ENCODE measurements around the gene RBM39. TPM values are rescaled to one million over a fixed set of nuclear protein-coding genes. Genes with fewer than 3 reads are reported as not detected.

RBM39 gene
- total and polyA plus RNA-seq, 10 of the 15 experiments (the other 5 are each of a cell fraction or from before 2014, with no cell fraction given): 135 to 280 (median 217) TPM

DNA sequence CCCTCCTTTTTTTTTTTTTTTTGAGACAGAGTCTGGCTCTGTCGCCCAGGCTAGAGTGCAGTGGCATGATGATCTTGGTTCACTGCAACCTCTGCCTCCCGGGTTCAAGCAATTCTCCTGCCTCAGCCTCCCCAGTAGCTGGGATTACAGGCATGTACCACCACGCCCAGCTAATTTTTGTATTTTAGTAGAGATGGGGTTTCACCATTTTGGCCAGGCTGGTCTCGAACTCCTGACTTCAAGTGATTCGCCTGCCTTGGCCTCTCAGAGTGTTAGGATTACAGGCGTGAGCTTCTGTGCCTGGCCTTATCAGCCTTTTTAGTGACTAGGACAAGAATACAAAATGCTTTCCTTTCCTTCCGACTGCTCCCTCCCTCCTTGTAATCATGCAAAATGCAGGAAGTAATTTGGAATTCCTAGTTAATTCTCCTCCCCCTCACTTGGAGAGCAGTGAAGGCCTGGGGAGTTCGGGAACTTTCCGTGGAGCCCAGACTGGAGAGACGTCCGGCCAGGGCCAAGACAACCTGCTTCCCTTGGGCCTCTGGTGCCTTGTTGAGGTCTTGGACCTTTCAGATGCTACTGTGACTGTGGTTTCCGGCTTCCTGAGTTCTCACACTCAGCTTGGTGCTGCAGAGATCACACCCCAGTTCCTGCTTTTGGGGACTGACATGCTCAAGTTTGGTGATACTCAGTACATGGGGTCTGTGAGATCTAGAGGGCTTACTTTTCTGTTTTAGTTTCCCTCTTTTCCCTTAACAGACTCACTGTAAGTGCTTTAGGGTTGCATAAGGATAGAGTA is 25.8 kb upstream of the RBM39 start:
- in situ Hi-C loops (cut with MboI) (no loop called here), intact Hi-C loops (cut with micrococcal nuclease; ENCODE audit: unreplicated experiment) (loop anchor here (1.0 kb wide), 1 partner anchor 26 kb away; the partner anchor contains the start of gene RBM39)
- CTCF ChIA-PET: interaction anchor here (0.6 to 6.4 kb wide), 6 partner anchors 11 to 837 kb away, joined by 3 to 69 read pairs (median 4); partner anchors contain the start of genes RAB5IF, RBM39 and SCAND1
- H3K36me3 ChIP-seq (ENCODE audit: control insufficient read depth in 2 of 2, insufficient read depth in 2 of 2, low read length in 1 of 2): no peaks in the 10 kb centered on the region
- no peak overlapping the region for H3K4me3 ChIP-seq
- RAD21 ChIA-PET (ENCODE audit: unreplicated experiment): interaction anchor here (0.7 to 7.3 kb wide), 8 partner anchors 14 to 187 kb away, joined by 3 to 157 read pairs (median 6); partner anchors contain the start of genes RBM39, SCAND1 and SPAG4
- H3K4me1 ChIP-seq (ENCODE audit: control insufficient read depth, insufficient read depth, low read length): peaks cover 30% of the 10 kb centered on the region
- H3K9ac ChIP-seq (ENCODE audit: control insufficient read depth, insufficient read depth, low read length): peak overlapping the region; percentile 73
- TSS peak; percentile 74 for BruUV-seq (replicated peaks)
- peak overlapping the region; percentile 80 for H2AFZ ChIP-seq (ENCODE audit: control insufficient read depth, low read depth, low read length)
- H3K27me3 ChIP-seq (replicated peaks in 1 of 2; ENCODE audit: control insufficient read depth in 2 of 2, insufficient read depth in 2 of 2, low read length in 1 of 2): no peaks in the 10 kb centered on the region
- no peaks in the 10 kb centered on the region for H3K9me3 ChIP-seq (replicated peaks; ENCODE audit: control insufficient read depth, insufficient read depth, low read length)
- no peaks in the 10 kb centered on the region for H4K20me1 ChIP-seq (ENCODE audit: control insufficient read depth, insufficient read depth)
- peak overlapping the region; percentile 97 for H3K27ac ChIP-seq (ENCODE audit: control insufficient read depth, insufficient read depth)
- peaks cover 9% of the 10 kb centered on the region for H3K79me2 ChIP-seq (ENCODE audit: control insufficient read depth, insufficient read depth, low read length)
- H3K4me2 ChIP-seq (ENCODE audit: control insufficient read depth, insufficient read depth): peak overlapping the region; percentile 73
- WGBS (ENCODE audit: insufficient coverage, insufficient replicate concordance, low lambda C conversion rate, missing lambda C conversion rate): 10% methylated on average over 12 of the region's 12 CpGs
- POLR2A ChIA-PET: interaction anchor here (0.7 to 11.5 kb wide), 6 partner anchors 9 to 186 kb away, joined by 3 to 214 read pairs (median 4); partner anchors contain the start of genes RBM39 and SCAND1
- SMC1A ChIA-PET (ENCODE audit: uncharacterized antibody, unreplicated experiment): interaction anchor here (0.5 to 8.7 kb wide), 9 partner anchors 10 to 1067 kb away, joined by 3 to 151 read pairs (median 4); partner anchors contain the start of genes RBM39 and SCAND1
- peak; percentile 96 for FAIRE-seq
- ATAC-seq: peak; percentile 80
- DNase-seq (ENCODE audit: low read depth, low spot score): peak; percentile 94
- TF ChIP-seq MTA3 (IDR thresholded peaks at IDR 0.05; ENCODE audit: borderline replicate concordance, low read length): no peak
- TF ChIP-seq CBFB (IDR thresholded peaks at IDR 0.05; ENCODE audit: low read depth): peak; percentile 89
- TF ChIP-seq IRF5 (IDR thresholded peaks at IDR 0.05; ENCODE audit: borderline replicate concordance): no peak
- TF ChIP-seq, protein P1, sequence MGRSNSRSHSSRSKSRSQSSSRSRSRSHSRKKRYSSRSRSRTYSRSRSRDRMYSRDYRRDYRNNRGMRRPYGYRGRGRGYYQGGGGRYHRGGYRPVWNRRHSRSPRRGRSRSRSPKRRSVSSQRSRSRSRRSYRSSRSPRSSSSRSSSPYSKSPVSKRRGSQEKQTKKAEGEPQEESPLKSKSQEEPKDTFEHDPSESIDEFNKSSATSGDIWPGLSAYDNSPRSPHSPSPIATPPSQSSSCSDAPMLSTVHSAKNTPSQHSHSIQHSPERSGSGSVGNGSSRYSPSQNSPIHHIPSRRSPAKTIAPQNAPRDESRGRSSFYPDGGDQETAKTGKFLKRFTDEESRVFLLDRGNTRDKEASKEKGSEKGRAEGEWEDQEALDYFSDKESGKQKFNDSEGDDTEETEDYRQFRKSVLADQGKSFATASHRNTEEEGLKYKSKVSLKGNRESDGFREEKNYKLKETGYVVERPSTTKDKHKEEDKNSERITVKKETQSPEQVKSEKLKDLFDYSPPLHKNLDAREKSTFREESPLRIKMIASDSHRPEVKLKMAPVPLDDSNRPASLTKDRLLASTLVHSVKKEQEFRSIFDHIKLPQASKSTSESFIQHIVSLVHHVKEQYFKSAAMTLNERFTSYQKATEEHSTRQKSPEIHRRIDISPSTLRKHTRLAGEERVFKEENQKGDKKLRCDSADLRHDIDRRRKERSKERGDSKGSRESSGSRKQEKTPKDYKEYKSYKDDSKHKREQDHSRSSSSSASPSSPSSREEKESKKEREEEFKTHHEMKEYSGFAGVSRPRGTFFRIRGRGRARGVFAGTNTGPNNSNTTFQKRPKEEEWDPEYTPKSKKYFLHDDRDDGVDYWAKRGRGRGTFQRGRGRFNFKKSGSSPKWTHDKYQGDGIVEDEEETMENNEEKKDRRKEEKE (IDR thresholded peaks at IDR 0.05): no peak
- no peak for TF ChIP-seq ZNF274 (IDR thresholded peaks at IDR 0.05; ENCODE audit: insufficient read depth, insufficient read length)
- TF ChIP-seq, protein P2, sequence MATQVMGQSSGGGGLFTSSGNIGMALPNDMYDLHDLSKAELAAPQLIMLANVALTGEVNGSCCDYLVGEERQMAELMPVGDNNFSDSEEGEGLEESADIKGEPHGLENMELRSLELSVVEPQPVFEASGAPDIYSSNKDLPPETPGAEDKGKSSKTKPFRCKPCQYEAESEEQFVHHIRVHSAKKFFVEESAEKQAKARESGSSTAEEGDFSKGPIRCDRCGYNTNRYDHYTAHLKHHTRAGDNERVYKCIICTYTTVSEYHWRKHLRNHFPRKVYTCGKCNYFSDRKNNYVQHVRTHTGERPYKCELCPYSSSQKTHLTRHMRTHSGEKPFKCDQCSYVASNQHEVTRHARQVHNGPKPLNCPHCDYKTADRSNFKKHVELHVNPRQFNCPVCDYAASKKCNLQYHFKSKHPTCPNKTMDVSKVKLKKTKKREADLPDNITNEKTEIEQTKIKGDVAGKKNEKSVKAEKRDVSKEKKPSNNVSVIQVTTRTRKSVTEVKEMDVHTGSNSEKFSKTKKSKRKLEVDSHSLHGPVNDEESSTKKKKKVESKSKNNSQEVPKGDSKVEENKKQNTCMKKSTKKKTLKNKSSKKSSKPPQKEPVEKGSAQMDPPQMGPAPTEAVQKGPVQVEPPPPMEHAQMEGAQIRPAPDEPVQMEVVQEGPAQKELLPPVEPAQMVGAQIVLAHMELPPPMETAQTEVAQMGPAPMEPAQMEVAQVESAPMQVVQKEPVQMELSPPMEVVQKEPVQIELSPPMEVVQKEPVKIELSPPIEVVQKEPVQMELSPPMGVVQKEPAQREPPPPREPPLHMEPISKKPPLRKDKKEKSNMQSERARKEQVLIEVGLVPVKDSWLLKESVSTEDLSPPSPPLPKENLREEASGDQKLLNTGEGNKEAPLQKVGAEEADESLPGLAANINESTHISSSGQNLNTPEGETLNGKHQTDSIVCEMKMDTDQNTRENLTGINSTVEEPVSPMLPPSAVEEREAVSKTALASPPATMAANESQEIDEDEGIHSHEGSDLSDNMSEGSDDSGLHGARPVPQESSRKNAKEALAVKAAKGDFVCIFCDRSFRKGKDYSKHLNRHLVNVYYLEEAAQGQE (IDR thresholded peaks at IDR 0.05; ENCODE audit: low read depth, low read length): no peak
- peak; percentile 52 for TF ChIP-seq SP1 (IDR thresholded peaks at IDR 0.05; ENCODE audit: low read depth, low read length)
- no peak for TF ChIP-seq EGR1 (IDR thresholded peaks at IDR 0.05; ENCODE audit: borderline replicate concordance in 1 of 2, low read depth in 2 of 2, low read length in 2 of 2)
- no peak for TF ChIP-seq YBX1 (IDR thresholded peaks at IDR 0.05)
- TF ChIP-seq DPF2 (IDR thresholded peaks at IDR 0.05): peak; percentile 60; the same call in 1 of the 2 replicates
- TF ChIP-seq, protein P3, sequence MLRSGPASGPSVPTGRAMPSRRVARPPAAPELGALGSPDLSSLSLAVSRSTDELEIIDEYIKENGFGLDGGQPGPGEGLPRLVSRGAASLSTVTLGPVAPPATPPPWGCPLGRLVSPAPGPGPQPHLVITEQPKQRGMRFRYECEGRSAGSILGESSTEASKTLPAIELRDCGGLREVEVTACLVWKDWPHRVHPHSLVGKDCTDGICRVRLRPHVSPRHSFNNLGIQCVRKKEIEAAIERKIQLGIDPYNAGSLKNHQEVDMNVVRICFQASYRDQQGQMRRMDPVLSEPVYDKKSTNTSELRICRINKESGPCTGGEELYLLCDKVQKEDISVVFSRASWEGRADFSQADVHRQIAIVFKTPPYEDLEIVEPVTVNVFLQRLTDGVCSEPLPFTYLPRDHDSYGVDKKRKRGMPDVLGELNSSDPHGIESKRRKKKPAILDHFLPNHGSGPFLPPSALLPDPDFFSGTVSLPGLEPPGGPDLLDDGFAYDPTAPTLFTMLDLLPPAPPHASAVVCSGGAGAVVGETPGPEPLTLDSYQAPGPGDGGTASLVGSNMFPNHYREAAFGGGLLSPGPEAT (IDR thresholded peaks at IDR 0.05; ENCODE audit: low read depth): peak; percentile 84
- no peak for TF ChIP-seq ZNF207 (IDR thresholded peaks at IDR 0.05; ENCODE audit: borderline replicate concordance)
- no peak for TF ChIP-seq TCF3 (IDR thresholded peaks at IDR 0.05; ENCODE audit: borderline replicate concordance, insufficient read depth, low read depth, low read length)

Measured in GM12878 (cell line).